DOHH2 (cell line): ENCODE measurements around the gene MEGF11.

ENCODE experiments used
- H3F3A ChIP-seq: fragments of 200-600 bp; sonication (generic), shearing (Covaris generic); 2 replicates; pipeline ENCODE4 v1.6.0; 2016; ENCODE audit warnings: antibody characterized with exemption, mild to moderate bottlenecking; ENCODE audit not compliant: control insufficient read depth, insufficient read depth
- H3K27ac ChIP-seq: fragments of 200-600 bp; sonication (generic); 2 replicates; pipeline ENCODE4 v1.5.1; 2014; ENCODE audit warnings: low read depth, mild to moderate bottlenecking, low read length, moderate library complexity
- H3K27me3 ChIP-seq: fragments of 200-600 bp; sonication (generic); 2 replicates; pipeline ENCODE4 v1.6.1; 2014; ENCODE audit warnings: mild to moderate bottlenecking, low read length, mixed read lengths; ENCODE audit not compliant: control insufficient read depth
- H3K36me3 ChIP-seq: fragments of 200-600 bp; sonication (generic); 2 replicates; pipeline ENCODE4 v1.6.1; 2014; ENCODE audit warnings: mild to moderate bottlenecking, low read length, moderate library complexity, mixed read lengths; ENCODE audit not compliant: control insufficient read depth
- H3K4me1 ChIP-seq: fragments of 200-600 bp; sonication (generic); 2 replicates; pipeline ENCODE4 v1.6.1; 2014; ENCODE audit warnings: mild to moderate bottlenecking, low read length, mixed read lengths; ENCODE audit not compliant: control insufficient read depth
- H3K4me2 ChIP-seq: fragments of 200-600 bp; sonication (generic); 2 replicates; pipeline ENCODE4 v1.6.0; 2014; ENCODE audit warnings: mild to moderate bottlenecking, low read length, moderate library complexity
- H3K4me3 ChIP-seq: fragments of 200-600 bp; sonication (generic); 2 replicates; pipeline ENCODE4 v1.5.1; 2014; ENCODE audit warnings: mild to moderate bottlenecking, low read length, mixed read lengths
- H3K79me2 ChIP-seq: fragments of 200-600 bp; sonication (generic); 2 replicates; pipeline ENCODE4 v1.6.1; 2014; ENCODE audit warnings: mild to moderate bottlenecking, low read length, mixed read lengths; ENCODE audit not compliant: control insufficient read depth
- H3K9me2 ChIP-seq: fragments of 200-600 bp; sonication (generic); replicated peaks from 2 replicates; pipeline ENCODE4 v1.6.1; 2014; ENCODE audit warnings: mild to moderate bottlenecking, low read length, mixed read lengths; ENCODE audit not compliant: control insufficient read depth
- H3K9me3 ChIP-seq: fragments of 200-600 bp; sonication (generic); 2 replicates; pipeline ENCODE4 v1.6.1; 2014; ENCODE audit warnings: antibody characterized with exemption, low read length, mixed read lengths; ENCODE audit not compliant: control insufficient read depth, insufficient read depth
- H4K20me1 ChIP-seq: fragments of 200-600 bp; sonication (generic); 2 replicates; pipeline ENCODE4 v1.6.0; 2014; ENCODE audit warnings: low read depth, mild to moderate bottlenecking, antibody characterized with exemption, low read length, moderate library complexity; ENCODE audit not compliant: control insufficient read depth, insufficient read depth
- EZH2phosphoT487 ChIP-seq: fragments of 200-600 bp; sonication (generic); IDR thresholded peaks from 2 replicates; pipeline ENCODE4 v1.6.1; 2017; ENCODE audit warnings: borderline replicate concordance, mild to moderate bottlenecking, antibody characterized with exemption, low read length, moderate library complexity, mixed read lengths
- TF ChIP-seq, protein P1 (sequence below): fragments of 200-600 bp; sonication (generic); IDR thresholded peaks from one replicate; pipeline ENCODE4 v1.5.1; 2014; ENCODE audit warnings: antibody characterized with exemption, mild to moderate bottlenecking, low read depth, low read length; ENCODE audit not compliant: poor library complexity, severe bottlenecking

Gene MEGF11

GRCh38 chr15:66076591-66077319 is 176.8 kb downstream of the MEGF11 start:
- H3K4me2 ChIP-seq, result no peak overlapping the region
- TF ChIP-seq EZH2phosphoT487, result no peak
- TF ChIP-seq, protein P1, sequence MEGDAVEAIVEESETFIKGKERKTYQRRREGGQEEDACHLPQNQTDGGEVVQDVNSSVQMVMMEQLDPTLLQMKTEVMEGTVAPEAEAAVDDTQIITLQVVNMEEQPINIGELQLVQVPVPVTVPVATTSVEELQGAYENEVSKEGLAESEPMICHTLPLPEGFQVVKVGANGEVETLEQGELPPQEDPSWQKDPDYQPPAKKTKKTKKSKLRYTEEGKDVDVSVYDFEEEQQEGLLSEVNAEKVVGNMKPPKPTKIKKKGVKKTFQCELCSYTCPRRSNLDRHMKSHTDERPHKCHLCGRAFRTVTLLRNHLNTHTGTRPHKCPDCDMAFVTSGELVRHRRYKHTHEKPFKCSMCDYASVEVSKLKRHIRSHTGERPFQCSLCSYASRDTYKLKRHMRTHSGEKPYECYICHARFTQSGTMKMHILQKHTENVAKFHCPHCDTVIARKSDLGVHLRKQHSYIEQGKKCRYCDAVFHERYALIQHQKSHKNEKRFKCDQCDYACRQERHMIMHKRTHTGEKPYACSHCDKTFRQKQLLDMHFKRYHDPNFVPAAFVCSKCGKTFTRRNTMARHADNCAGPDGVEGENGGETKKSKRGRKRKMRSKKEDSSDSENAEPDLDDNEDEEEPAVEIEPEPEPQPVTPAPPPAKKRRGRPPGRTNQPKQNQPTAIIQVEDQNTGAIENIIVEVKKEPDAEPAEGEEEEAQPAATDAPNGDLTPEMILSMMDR, result no peak
- no peaks in the 10 kb centered on the region for H3F3A ChIP-seq
- peaks cover 9% of the 10 kb centered on the region; the same call in 1 of the 2 replicates for H3K79me2 ChIP-seq
- H3K4me1 ChIP-seq, result peaks cover 18% of the 10 kb centered on the region
- H3K9me2 ChIP-seq, result no peaks in the 10 kb centered on the region
- no peak overlapping the region for H3K27ac ChIP-seq
- H3K9me3 ChIP-seq, result no peaks in the 10 kb centered on the region
- peaks cover 45% of the 10 kb centered on the region for H3K36me3 ChIP-seq
- no peaks in the 10 kb centered on the region for H4K20me1 ChIP-seq
- no peaks in the 10 kb centered on the region for H3K27me3 ChIP-seq
- no peak overlapping the region for H3K4me3 ChIP-seq

GRCh38 chr15:66075947-66076346 is 177.6 kb downstream of the MEGF11 start:
- no peak overlapping the region for H3K4me2 ChIP-seq
- H3K27me3 ChIP-seq, result no peaks in the 10 kb centered on the region
- TF ChIP-seq, protein P1, result no peak
- TF ChIP-seq EZH2phosphoT487, result no peak
- no peaks in the 10 kb centered on the region for H3K9me2 ChIP-seq
- no peaks in the 10 kb centered on the region for H3K9me3 ChIP-seq
- no peaks in the 10 kb centered on the region for H4K20me1 ChIP-seq
- H3K79me2 ChIP-seq, result peaks cover 9% of the 10 kb centered on the region; the same call in 1 of the 2 replicates
- H3K4me1 ChIP-seq, result peaks cover 18% of the 10 kb centered on the region
- H3F3A ChIP-seq, result no peaks in the 10 kb centered on the region
- no peak overlapping the region for H3K4me3 ChIP-seq
- H3K27ac ChIP-seq, result no peak overlapping the region
- peaks cover 41% of the 10 kb centered on the region for H3K36me3 ChIP-seq

GRCh38 chr15:66072616-66073361 is 180.8 kb downstream of the MEGF11 start:
- H3K9me2 ChIP-seq, result no peaks in the 10 kb centered on the region

More at GRCh38 chr15:66072616-66073361, 180.8 kb downstream of the MEGF11 start:
- Histone ChIP-seq H3K4me2 (no peak overlapping the region), H3F3A (no peaks in the 10 kb centered on the region), H3K9me3 (no peaks in the 10 kb centered on the region), H3K27ac (no peak overlapping the region), H3K27me3 (no peaks in the 10 kb centered on the region), H3K36me3 (peaks cover 48% of the 10 kb centered on the region), H3K79me2 (peaks cover 7% of the 10 kb centered on the region; the same call in 1 of the 2 replicates), H4K20me1 (no peaks in the 10 kb centered on the region), H3K4me1 (peaks cover 3% of the 10 kb centered on the region), H3K4me3 (no peak overlapping the region)
- TF ChIP-seq, protein P1, result no peak
- TF ChIP-seq EZH2phosphoT487, result no peak
